SK-N-MC (cell line): ENCODE measurements around the gene OSBPL5.

Source experiments
- EZH2 ChIP-seq: fragments of 200-600 bp; sonication (generic); IDR thresholded peaks from one replicate; pipeline ENCODE4 v1.6.1; 2017; ENCODE audit warnings: antibody characterized with exemption
- POLR2AphosphoS5 ChIP-seq: IDR thresholded peaks from 2 replicates; pipeline ENCODE4 v1.6.1; 2012; ENCODE audit warnings: mild to moderate bottlenecking, low read depth, low read length, borderline replicate concordance

DNA sequence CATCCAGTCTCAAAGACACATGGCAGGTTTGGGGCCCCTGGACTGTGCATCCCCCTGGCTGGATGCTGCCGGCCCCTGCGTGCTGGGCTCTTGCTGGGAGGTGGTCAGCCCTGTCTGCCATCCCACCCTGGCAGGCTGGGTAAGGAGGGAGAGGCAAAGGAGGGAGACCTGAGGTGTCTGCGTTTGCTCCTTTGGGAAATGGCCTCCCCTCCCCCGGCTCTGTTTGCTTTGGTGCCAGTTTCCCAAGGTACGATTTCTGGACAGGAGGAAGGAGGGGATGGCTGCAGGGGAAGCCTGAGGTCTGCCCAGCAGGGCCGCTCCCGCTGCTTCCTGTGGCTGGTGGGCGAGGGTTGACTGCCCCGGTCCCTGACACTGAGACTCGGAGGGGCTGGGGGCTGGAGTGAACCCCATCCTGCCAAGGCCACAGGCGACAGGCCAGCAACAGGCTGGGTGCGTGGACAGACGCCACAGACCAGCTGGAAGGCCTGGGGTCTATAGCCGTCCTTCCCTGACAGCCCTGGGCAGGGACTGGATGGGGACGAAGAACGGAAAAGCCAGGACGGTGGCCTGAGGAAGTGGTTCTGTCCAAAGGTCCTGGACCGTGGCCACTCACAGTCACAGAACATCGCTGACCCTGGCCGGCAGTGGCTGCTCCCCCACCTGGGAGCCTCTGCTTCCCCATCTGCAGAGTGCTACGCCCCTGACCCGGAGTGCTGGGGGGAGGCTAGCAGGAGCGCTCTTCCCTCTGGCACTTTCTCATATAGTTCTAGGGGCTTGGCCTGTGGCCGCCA is 38.0 kb downstream of the OSBPL5 start:
- TF ChIP-seq EZH2 (no peak), POLR2AphosphoS5 (no peak)
